ENCODE results near the gene KIRREL3. TPM values are rescaled to one million over a fixed set of nuclear protein-coding genes. Genes with fewer than 3 reads are reported as not detected.

The KIRREL3 gene
- total RNA-seq, 1 experiment from 2014 or later: 0.06 TPM

- H3K36me3 ChIP-seq: no peaks in the 10 kb centered on the region
- H3K4me1 ChIP-seq: no peaks in the 10 kb centered on the region
- no peak overlapping the region for H3K27ac ChIP-seq
- DNase-seq: no peak
- no peaks in the 10 kb centered on the region for H3K9me3 ChIP-seq (replicated peaks)
- H3K27me3 ChIP-seq: no peaks in the 10 kb centered on the region
- no peak overlapping the region for H3K4me3 ChIP-seq
Measured at GRCh38 chr11:126863294-126863997, 137.1 kb downstream of the KIRREL3 start.

- Histone ChIP-seq H3K4me1 (no peaks in the 10 kb centered on the region), H3K27ac (no peak overlapping the region), H3K4me3 (no peak overlapping the region), H3K36me3 (no peaks in the 10 kb centered on the region), H3K27me3 (no peaks in the 10 kb centered on the region), H3K9me3 (replicated peaks) (no peaks in the 10 kb centered on the region)
- no peak for DNase-seq
Measured at GRCh38 chr11:126862664-126863243, 137.8 kb downstream of the KIRREL3 start.

- Histone ChIP-seq H3K27me3 (no peaks in the 10 kb centered on the region), H3K27ac (no peak overlapping the region), H3K4me3 (no peak overlapping the region), H3K36me3 (no peaks in the 10 kb centered on the region), H3K9me3 (replicated peaks) (no peaks in the 10 kb centered on the region), H3K4me1 (no peaks in the 10 kb centered on the region)
- DNase-seq: no peak
Measured at GRCh38 chr11:126861796-126862459, 138.6 kb downstream of the KIRREL3 start.

GRCh38 chr11:126857860-126858808 lies 142.4 kb downstream of the KIRREL3 start:
- Histone ChIP-seq H3K4me1 (no peaks in the 10 kb centered on the region), H3K9me3 (replicated peaks) (no peaks in the 10 kb centered on the region), H3K36me3 (no peaks in the 10 kb centered on the region), H3K4me3 (no peak overlapping the region), H3K27ac (no peak overlapping the region), H3K27me3 (no peaks in the 10 kb centered on the region)
- DNase-seq: peak in 1 of 2 experiments; percentile 2

GRCh38 chr11:126855536-126855935 lies 145.0 kb downstream of the KIRREL3 start:
- Histone ChIP-seq H3K27ac (no peak overlapping the region), H3K36me3 (no peaks in the 10 kb centered on the region), H3K27me3 (no peaks in the 10 kb centered on the region), H3K4me3 (no peak overlapping the region), H3K4me1 (no peaks in the 10 kb centered on the region), H3K9me3 (replicated peaks) (no peaks in the 10 kb centered on the region)
- no peak for DNase-seq

- no peak for DNase-seq
- no peak overlapping the region for H3K27ac ChIP-seq
- H3K4me3 ChIP-seq: no peak overlapping the region
- H3K36me3 ChIP-seq: no peaks in the 10 kb centered on the region
- no peaks in the 10 kb centered on the region for H3K27me3 ChIP-seq
- no peaks in the 10 kb centered on the region for H3K9me3 ChIP-seq (replicated peaks)
- no peaks in the 10 kb centered on the region for H3K4me1 ChIP-seq
Measured at GRCh38 chr11:126853732-126854131, 146.8 kb downstream of the KIRREL3 start.

GRCh38 chr11:126844789-126845188 lies 155.8 kb downstream of the KIRREL3 start:
- no peaks in the 10 kb centered on the region for H3K36me3 ChIP-seq
- H3K27me3 ChIP-seq: no peaks in the 10 kb centered on the region
- H3K4me3 ChIP-seq: no peak overlapping the region
- no peaks in the 10 kb centered on the region for H3K9me3 ChIP-seq (replicated peaks)
- no peak overlapping the region for H3K27ac ChIP-seq
- no peaks in the 10 kb centered on the region for H3K4me1 ChIP-seq
- DNase-seq: no peak

- H3K27me3 ChIP-seq: no peaks in the 10 kb centered on the region
- no peak overlapping the region for H3K27ac ChIP-seq
- no peaks in the 10 kb centered on the region for H3K9me3 ChIP-seq (replicated peaks)
- no peaks in the 10 kb centered on the region for H3K36me3 ChIP-seq
- no peak overlapping the region for H3K4me3 ChIP-seq
- no peaks in the 10 kb centered on the region for H3K4me1 ChIP-seq
- DNase-seq: no peak
Measured at GRCh38 chr11:126843096-126843495, 157.5 kb downstream of the KIRREL3 start.

GRCh38 chr11:126841999-126842398 lies 158.6 kb downstream of the KIRREL3 start:
- Histone ChIP-seq H3K9me3 (replicated peaks) (no peaks in the 10 kb centered on the region), H3K27ac (no peak overlapping the region), H3K36me3 (no peaks in the 10 kb centered on the region), H3K4me1 (no peaks in the 10 kb centered on the region), H3K4me3 (no peak overlapping the region), H3K27me3 (no peaks in the 10 kb centered on the region)
- DNase-seq: no peak

- H3K27ac ChIP-seq: no peak overlapping the region
- H3K27me3 ChIP-seq: no peaks in the 10 kb centered on the region
- H3K36me3 ChIP-seq: no peaks in the 10 kb centered on the region
- H3K4me3 ChIP-seq: no peak overlapping the region
- no peaks in the 10 kb centered on the region for H3K4me1 ChIP-seq
- H3K9me3 ChIP-seq (replicated peaks): no peaks in the 10 kb centered on the region
- DNase-seq: no peak
Measured at GRCh38 chr11:126840975-126841374, 159.6 kb downstream of the KIRREL3 start.

GRCh38 chr11:126840201-126840886 lies 160.2 kb downstream of the KIRREL3 start:
- Histone ChIP-seq H3K36me3 (no peaks in the 10 kb centered on the region), H3K9me3 (replicated peaks) (no peaks in the 10 kb centered on the region), H3K27me3 (no peaks in the 10 kb centered on the region), H3K27ac (no peak overlapping the region), H3K4me3 (no peak overlapping the region), H3K4me1 (no peaks in the 10 kb centered on the region)
- DNase-seq: no peak

- no peaks in the 10 kb centered on the region for H3K36me3 ChIP-seq
- no peak overlapping the region for H3K4me3 ChIP-seq
- no peaks in the 10 kb centered on the region for H3K9me3 ChIP-seq (replicated peaks)
- H3K27me3 ChIP-seq: no peaks in the 10 kb centered on the region
- DNase-seq: no peak
- no peaks in the 10 kb centered on the region for H3K4me1 ChIP-seq
- no peak overlapping the region for H3K27ac ChIP-seq
Measured at GRCh38 chr11:126839496-126839895, 161.1 kb downstream of the KIRREL3 start.

GRCh38 chr11:126838779-126839178 lies 161.8 kb downstream of the KIRREL3 start:
- no peaks in the 10 kb centered on the region for H3K36me3 ChIP-seq
- no peak for DNase-seq
- H3K9me3 ChIP-seq (replicated peaks): no peaks in the 10 kb centered on the region
- H3K27me3 ChIP-seq: no peaks in the 10 kb centered on the region
- H3K4me1 ChIP-seq: no peaks in the 10 kb centered on the region
- H3K4me3 ChIP-seq: no peak overlapping the region
- no peak overlapping the region for H3K27ac ChIP-seq

- no peak for DNase-seq
- Histone ChIP-seq H3K4me1 (no peaks in the 10 kb centered on the region), H3K9me3 (replicated peaks) (no peaks in the 10 kb centered on the region), H3K27me3 (no peaks in the 10 kb centered on the region), H3K4me3 (no peak overlapping the region), H3K27ac (no peak overlapping the region), H3K36me3 (no peaks in the 10 kb centered on the region)
Measured at GRCh38 chr11:126837581-126837980, 163.0 kb downstream of the KIRREL3 start.
